PFSK-1 (cell line): Measurements from ENCODE around the gene PNPLA5. TPM values are rescaled to one million over a fixed set of nuclear protein-coding genes. Genes with fewer than 3 reads are reported as not detected.

ENCODE experiments used
- FOXP2 ChIP-seq: optimal IDR thresholded peaks from 2 replicates; pipeline ENCODE3; 2011; ENCODE audit warnings: borderline replicate concordance, control low read depth, inconsistent platforms; ENCODE audit not compliant: insufficient read depth; ENCODE audit errors: extremely low read length, extremely low read depth
- POLR2AphosphoS5 ChIP-seq: IDR thresholded peaks from 2 replicates; pipeline ENCODE4 v1.6.1; 2012; ENCODE audit warnings: low read depth, mild to moderate bottlenecking, control low read depth, low read length, moderate library complexity
- SIN3A ChIP-seq: IDR thresholded peaks from 2 replicates; pipeline ENCODE4 v1.6.1; 2012; ENCODE audit warnings: mild to moderate bottlenecking, low read length, moderate library complexity, borderline replicate concordance; ENCODE audit not compliant: insufficient read depth
- TAF1 ChIP-seq: IDR thresholded peaks from 2 replicates; pipeline ENCODE4 v1.6.1; 2012; ENCODE audit warnings: low read length, control low read depth, borderline replicate concordance; ENCODE audit not compliant: insufficient read depth
- polyA plus RNA-seq: library from polyadenylated mRNA; unstranded; fragments of >200 nt; gene quantifications from one replicate; pipeline ENCODE4 v1.2.1, GENCODE V29; 2012; ENCODE audit warnings: low read depth, missing spikeins; ENCODE audit not compliant: insufficient read length
- TF ChIP-seq, protein P1 (sequence below), 2 experiments: IDR thresholded peaks; 2 replicates each; pipeline versions ENCODE4 v1.6.1 to v1.8.0; 2011 to 2012; ENCODE audit warnings: low read depth in 2 of 2, low read length in 2 of 2, control low read depth in 1 of 2, inconsistent platforms in 1 of 2, mild to moderate bottlenecking in 1 of 2, moderate library complexity in 1 of 2; ENCODE audit not compliant: insufficient read depth in 1 of 2

The PNPLA5 gene, protein sequence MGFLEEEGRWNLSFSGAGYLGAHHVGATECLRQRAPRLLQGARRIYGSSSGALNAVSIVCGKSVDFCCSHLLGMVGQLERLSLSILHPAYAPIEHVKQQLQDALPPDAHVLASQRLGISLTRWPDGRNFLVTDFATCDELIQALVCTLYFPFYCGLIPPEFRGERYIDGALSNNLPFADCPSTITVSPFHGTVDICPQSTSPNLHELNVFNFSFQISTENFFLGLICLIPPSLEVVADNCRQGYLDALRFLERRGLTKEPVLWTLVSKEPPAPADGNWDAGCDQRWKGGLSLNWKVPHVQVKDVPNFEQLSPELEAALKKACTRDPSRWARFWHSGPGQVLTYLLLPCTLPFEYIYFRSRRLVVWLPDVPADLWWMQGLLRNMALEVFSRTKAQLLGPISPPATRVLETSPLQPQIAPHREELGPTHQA
- not detected for polyA plus RNA-seq

DNA sequence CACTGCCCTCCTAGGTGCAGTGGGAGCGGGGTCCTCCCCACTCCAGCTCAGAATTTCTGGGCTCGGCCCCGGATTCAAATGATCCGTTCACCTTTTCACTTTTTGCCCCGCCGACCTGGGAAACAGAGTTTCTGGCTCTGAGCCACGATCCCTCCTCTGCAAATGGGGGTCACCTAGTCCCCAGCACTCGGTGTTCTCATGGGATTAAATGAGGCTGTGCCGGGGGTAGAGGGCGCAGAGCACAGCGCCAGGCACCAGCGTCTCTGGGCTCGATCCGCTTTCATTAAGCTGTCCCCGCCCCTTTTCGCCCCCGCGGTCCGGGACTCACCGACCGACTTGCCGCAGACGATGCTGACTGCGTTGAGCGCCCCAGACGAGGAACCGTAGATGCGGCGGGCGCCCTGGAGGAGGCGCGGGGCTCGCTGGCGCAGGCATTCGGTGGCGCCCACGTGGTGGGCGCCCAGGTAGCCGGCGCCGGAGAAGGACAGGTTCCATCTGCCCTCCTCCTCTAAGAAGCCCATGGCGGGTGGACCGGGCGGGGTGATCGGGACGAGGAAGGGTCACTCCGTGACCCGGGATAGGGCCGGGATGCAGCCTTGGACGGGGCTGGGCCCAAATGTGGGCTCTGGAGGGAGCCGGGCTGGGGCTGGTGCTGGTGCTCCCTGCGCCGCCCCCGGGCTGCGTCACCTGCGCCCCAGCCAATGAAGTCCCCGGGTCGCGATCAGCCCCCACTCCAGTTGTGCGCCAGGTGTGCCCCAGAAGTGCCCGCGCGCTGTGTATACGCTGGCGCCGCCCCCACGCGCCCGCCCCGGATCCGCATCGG lies at the start of gene PNPLA5:
Gene PNPLA5 (minus strand): TSS at position 654 of the 823 bp plus-strand sequence. CDS start 133 bp downstream, at position 521.
- TF ChIP-seq, protein P1, sequence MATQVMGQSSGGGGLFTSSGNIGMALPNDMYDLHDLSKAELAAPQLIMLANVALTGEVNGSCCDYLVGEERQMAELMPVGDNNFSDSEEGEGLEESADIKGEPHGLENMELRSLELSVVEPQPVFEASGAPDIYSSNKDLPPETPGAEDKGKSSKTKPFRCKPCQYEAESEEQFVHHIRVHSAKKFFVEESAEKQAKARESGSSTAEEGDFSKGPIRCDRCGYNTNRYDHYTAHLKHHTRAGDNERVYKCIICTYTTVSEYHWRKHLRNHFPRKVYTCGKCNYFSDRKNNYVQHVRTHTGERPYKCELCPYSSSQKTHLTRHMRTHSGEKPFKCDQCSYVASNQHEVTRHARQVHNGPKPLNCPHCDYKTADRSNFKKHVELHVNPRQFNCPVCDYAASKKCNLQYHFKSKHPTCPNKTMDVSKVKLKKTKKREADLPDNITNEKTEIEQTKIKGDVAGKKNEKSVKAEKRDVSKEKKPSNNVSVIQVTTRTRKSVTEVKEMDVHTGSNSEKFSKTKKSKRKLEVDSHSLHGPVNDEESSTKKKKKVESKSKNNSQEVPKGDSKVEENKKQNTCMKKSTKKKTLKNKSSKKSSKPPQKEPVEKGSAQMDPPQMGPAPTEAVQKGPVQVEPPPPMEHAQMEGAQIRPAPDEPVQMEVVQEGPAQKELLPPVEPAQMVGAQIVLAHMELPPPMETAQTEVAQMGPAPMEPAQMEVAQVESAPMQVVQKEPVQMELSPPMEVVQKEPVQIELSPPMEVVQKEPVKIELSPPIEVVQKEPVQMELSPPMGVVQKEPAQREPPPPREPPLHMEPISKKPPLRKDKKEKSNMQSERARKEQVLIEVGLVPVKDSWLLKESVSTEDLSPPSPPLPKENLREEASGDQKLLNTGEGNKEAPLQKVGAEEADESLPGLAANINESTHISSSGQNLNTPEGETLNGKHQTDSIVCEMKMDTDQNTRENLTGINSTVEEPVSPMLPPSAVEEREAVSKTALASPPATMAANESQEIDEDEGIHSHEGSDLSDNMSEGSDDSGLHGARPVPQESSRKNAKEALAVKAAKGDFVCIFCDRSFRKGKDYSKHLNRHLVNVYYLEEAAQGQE (IDR thresholded peaks at IDR 0.05; ENCODE audit: insufficient read depth in 1 of 2, low read depth in 2 of 2, low read length in 2 of 2): no peak
- TF ChIP-seq FOXP2: no peak
- no peak for TF ChIP-seq SIN3A
- no peak for TF ChIP-seq TAF1
- no peak for TF ChIP-seq POLR2AphosphoS5

- TF ChIP-seq FOXP2: no peak
- TF ChIP-seq POLR2AphosphoS5: no peak
- no peak for TF ChIP-seq SIN3A
- TF ChIP-seq TAF1: no peak
- TF ChIP-seq, protein P1 (IDR thresholded peaks at IDR 0.05; ENCODE audit: insufficient read depth in 1 of 2, low read depth in 2 of 2, low read length in 2 of 2): no peak
Observed at GRCh38 chr22:43941449-43941848, 49.6 kb upstream of the PNPLA5 start.

GRCh38 chr22:43931771-43932170 lies 40.0 kb upstream of the PNPLA5 start:
- TF ChIP-seq TAF1: no peak
- TF ChIP-seq POLR2AphosphoS5: no peak
- TF ChIP-seq FOXP2: no peak
- TF ChIP-seq, protein P1 (IDR thresholded peaks at IDR 0.05; ENCODE audit: insufficient read depth in 1 of 2, low read depth in 2 of 2, low read length in 2 of 2): no peak
- TF ChIP-seq SIN3A: no peak

DNA sequence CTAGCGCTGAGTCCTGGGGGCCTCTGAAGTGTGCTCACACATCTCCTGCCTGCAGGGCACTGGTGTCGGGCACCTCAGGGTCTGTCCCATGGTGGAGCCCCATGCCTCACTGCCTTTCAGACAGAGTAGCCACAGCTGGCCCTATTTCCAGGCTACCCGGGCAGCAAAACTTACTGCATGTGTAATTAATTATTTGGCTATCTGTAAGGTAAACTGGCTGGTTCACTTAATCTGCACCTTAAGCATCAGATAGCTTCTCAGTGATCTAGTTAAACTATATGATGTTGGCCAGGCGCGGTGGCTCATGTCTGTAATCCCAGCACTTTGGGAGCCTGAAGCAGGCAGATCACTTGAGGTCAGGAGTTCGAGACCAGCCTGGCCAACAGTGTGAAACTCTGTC lies 37.1 kb upstream of the PNPLA5 start:
- TF ChIP-seq SIN3A (no peak), TAF1 (no peak), POLR2AphosphoS5 (no peak), FOXP2 (no peak)
- TF ChIP-seq, protein P1 (IDR thresholded peaks at IDR 0.05; ENCODE audit: insufficient read depth in 1 of 2, low read depth in 2 of 2, low read length in 2 of 2): no peak
